Measurements from ENCODE around the gene C9orf78. TPM values are rescaled to one million over a fixed set of nuclear protein-coding genes. Genes with fewer than 3 reads are reported as not detected.

The C9orf78 gene
- total and polyA plus RNA-seq, 2 of the 8 experiments (the other 6 are each of a cell fraction or from before 2014, with no cell fraction given), result 17.4 to 40.6 TPM

GRCh38 chr9:129809346-129809745, 25.7 kb downstream of the C9orf78 start (continued):
- TF ChIP-seq POLR2A (IDR thresholded peaks at IDR 0.05; ENCODE audit: control extremely low read depth in 1 of 2, low read depth in 2 of 2, low read length in 2 of 2) (no peak), SIN3A (conservative IDR thresholded peaks at IDR 0.05 in 1 of 2, IDR thresholded peaks at IDR 0.05 in 1 of 2; ENCODE audit: low read depth in 1 of 2, low read length in 2 of 2) (no peak), TEAD4 (IDR thresholded peaks at IDR 0.05; ENCODE audit: low read depth, low read length) (no peak), SP4 (IDR thresholded peaks at IDR 0.05; ENCODE audit: low read length) (no peak), SRF (IDR thresholded peaks at IDR 0.05; ENCODE audit: low read depth, low read length) (no peak), CHD2 (IDR thresholded peaks at IDR 0.05; ENCODE audit: low read length) (no peak), NANOG (IDR thresholded peaks at IDR 0.05; ENCODE audit: insufficient read depth, low read depth, low read length, poor library complexity, severe bottlenecking) (no peak)
